NAMALWA (cell line): ENCODE measurements around the gene CIB1.

Experiments
- DNase-seq: peaks from one replicate; pipeline ENCODE4 v3.0.0-alpha.2; 2015; ENCODE audit warnings: low spot score

Gene CIB1

DNA sequence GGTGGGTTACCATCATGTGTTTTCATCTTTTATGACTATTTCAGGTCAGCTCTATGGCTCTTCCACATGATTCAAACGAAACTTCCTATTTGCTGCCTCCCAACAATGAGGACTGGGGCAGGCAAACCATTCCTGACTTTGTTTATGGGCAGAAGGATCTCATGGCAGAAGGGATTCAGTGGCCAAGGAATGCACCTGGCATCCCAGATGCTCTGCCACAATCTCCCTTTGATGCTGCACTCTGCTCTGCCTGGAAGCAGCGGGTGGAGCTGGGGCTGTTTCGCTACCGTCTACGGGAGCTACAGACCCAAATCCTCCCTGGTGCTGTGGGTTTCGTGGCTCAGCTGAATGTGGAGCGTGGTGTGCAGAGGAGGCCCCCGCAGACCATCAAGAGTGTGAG is 7.1 kb upstream of the CIB1 start:
- DNase-seq, result no peak

DNA sequence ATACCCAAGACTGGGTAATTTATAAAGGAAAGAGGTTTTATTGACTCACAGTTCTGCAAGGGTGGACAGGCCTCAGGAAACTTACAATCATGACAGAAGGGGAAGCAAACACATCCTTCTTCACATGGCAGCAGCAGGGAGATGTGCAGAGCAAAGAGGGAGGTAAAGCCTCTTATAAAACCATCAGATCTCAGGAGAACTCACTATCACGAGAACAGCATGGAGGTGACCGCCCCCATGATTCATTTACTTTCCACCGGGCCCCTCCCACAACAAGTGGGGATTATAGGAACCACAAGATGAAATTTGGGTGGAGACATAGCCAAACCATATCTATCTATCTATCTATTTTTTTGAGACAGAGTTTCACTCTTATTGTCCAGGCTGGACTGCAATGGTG is 5.6 kb upstream of the CIB1 start:
- no peak for DNase-seq

GRCh38 chr15:90234096-90234988 is 601 bp upstream of the CIB1 start, which contains the start of gene GDPGP1:
GDPGP1 (plus strand) TSS chr15:90234209; CDS start chr15:90240909, 6,700 bp downstream.
- DNase-seq, result no peak

DNA sequence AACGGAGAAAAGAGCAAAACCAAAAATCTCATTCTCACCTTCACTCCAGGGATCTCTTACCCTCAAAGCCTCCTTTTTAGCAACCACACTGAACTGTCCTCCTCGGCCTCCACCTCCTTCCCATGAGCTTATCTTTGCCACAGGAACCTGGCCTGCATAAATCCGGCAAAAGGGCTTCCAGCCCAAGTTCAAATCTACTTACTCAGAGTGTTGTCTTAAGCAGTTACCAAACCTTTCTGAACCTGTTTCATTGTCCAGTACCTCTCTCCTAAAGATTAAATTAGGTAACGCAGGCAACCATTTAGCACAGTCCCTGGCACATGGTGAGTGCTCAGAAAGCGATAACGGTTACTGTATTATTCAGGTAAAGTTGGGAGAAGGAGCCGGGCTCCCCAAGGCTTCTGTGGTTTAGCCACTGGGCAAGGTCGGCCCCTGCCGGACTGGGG is 777 bp downstream of the CIB1 start:
- DNase-seq, result no peak

- peak; percentile 20 for DNase-seq
Observed at GRCh38 chr15:90232196-90232595, 1.5 kb downstream of the CIB1 start.

GRCh38 chr15:90231028-90232017 is 2.4 kb downstream of the CIB1 start:
- peak; percentile 61 for DNase-seq

DNA sequence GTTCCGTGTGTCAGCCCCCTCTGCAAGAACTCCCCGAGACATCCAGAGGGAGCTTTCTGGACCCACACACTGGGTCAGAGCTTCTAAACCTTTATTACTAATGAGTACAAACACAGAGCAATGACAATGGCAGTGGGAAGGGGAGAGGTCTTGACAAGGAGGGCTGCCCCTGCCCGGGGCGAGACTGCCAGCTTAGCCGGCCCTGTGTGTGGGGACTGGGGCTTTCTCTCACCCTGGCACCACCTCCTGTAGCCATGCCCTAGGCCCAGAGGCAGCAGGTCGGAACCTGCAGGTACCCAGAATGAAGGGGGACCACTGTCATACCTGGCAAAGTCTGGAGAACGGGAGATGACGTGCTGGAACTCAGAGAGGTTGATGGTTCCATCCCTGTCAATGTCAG is 3.1 kb downstream of the CIB1 start:
- DNase-seq, result no peak

GRCh38 chr15:90230071-90230494 is 3.7 kb downstream of the CIB1 start:
- no peak for DNase-seq

GRCh38 chr15:90228960-90229359 is 4.8 kb downstream of the CIB1 start:
- no peak for DNase-seq

- no peak for DNase-seq
Observed at GRCh38 chr15:90227816-90228772, 5.6 kb downstream of the CIB1 start.

DNA sequence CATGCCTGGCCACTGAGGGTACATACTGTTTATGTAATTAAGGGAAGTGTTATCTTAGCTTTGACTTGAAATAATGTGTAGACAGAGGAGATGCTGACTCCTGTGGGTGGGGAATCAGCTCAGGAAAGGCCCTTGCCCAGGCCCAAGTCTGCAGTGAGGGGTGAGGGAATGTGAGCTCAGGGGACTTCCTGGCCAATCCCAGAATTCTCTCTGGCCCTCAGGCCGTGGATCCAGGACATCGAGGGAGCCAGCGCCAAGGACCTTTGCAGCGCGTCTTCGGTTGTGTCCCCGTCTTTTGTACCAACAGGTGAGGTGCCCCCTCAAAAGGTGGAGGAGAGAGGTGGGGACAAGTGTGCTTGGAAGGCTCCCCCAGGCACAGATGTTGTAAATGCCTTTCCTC is 6.4 kb downstream of the CIB1 start:
- no peak for DNase-seq

DNA sequence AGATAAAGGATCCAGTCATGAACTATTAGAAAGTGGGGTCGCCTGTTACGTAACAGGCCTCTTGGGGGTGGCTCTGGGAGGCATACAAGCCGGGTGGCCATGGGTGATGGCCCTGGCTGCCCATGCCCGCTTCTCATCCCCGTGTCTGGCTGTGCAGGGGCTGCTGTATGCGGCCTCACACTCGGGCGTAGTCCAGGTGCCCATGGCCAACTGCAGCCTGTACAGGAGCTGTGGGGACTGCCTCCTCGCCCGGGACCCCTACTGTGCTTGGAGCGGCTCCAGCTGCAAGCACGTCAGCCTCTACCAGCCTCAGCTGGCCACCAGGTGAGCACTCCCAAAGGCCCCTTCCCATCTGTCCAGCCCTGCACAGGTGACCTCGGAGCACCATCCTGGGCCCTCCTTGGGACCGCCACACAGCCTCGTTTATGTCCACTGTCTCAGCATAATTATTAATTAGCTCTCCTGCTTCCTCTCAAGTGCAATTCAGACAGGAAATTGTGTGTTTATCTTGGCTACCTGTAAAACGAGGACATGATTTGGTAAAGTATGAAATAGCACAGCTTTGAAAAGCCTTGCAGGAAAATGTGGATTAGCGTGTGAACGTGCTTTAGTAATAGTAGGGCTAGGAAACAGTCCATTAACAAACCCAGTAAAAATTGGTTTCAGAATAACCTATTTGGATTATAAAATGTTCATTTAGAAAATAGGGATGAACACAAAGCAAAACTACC is 8.1 kb downstream of the CIB1 start:
- no peak for DNase-seq

GRCh38 chr15:90225047-90225446 is 8.7 kb downstream of the CIB1 start:
- DNase-seq, result no peak

DNA sequence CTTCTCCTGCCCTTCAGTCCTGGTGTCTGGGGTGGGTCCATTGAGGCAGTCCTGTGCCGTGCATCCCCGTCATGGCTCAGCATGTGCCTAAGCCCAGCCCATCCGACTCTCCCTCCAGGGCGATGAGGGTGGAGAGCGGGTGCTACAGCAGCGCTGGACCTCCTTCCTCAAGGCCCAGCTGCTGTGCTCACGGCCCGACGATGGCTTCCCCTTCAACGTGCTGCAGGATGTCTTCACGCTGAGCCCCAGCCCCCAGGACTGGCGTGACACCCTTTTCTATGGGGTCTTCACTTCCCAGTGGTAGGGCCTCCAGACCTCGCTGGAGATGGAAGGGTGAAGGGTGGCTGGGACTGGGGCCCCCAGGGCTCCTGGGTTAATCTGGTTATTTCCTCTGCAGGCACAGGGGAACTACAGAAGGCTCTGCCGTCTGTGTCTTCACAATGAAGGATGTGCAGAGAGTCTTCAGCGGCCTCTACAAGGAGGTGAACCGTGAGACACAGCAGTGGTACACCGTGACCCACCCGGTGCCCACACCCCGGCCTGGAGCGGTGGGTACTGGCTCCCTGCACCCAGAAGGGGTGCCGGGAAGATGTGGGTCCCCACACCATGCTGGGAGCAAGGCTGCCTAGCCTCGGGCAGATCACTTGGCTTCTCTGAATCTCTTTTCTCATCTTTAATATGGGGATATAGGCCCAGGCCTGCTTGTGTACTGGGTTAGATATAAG is 10.1 kb downstream of the CIB1 start:
- DNase-seq, result no peak

- no peak for DNase-seq
Observed at GRCh38 chr15:90222547-90222946, 11.2 kb downstream of the CIB1 start.

- DNase-seq, result peak; percentile 57
Observed at GRCh38 chr15:90221246-90221900, 12.4 kb downstream of the CIB1 start.

GRCh38 chr15:90219421-90220141 is 14.2 kb downstream of the CIB1 start:
- DNase-seq, result peak; percentile 65

DNA sequence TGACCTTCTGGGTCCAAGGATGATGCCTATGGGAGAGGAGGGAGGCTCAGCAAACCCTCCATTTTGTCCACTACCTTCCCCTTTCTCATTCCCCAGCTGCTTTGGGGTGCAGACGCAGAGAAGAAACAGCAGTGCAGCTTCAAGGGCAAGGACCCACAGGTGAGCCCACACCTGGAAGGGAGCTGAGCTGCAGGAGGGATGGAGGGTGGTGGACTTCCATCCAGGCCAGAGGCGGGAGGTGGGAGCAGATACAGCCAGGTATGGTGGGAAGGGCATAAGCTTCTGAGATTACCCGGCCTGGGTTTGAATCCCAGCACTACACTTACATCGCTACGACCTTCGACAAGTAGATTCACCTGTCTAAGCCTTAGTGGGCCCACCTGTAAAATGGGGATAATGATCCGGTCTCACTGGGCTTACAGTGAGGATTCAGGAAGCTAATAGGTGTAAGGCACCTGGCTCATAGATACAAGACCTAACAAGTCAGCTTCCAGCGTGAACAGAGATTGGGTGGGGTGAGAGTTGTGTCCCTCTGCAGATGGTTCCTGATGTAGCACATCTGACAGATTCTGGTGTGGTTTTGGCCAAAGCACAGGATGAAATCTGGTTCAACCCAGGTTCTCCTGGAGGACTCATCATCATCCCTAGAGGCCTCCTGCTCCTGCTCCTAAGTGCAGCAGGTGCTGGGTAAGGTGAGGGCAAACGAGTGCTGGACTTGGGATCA is 15.9 kb downstream of the CIB1 start:
- no peak for DNase-seq
